Measurements from ENCODE around the gene APRT. TPM values are rescaled to one million over a fixed set of nuclear protein-coding genes. Genes with fewer than 3 reads are reported as not detected.

The APRT gene
- polyA plus RNA-seq, 1 experiment: 152 TPM

GRCh38 chr16:88856828-88857727, 45.4 kb upstream of the APRT start, which contains the start of the genes GALNS and TRAPPC2L:
Gene GALNS (minus strand): TSS chr16:88856947. CDS start chr16:88856877, 70 bp downstream.
Gene TRAPPC2L (plus strand): TSS chr16:88857127. CDS start chr16:88857151, 24 bp downstream.
- ChIA-PET POLR2A (no interaction called here), CTCF (interaction anchor here (0.6 to 2.6 kb wide), 18 partner anchors 9 to 311 kb away, joined by 3 to 12 read pairs (median 4); partner anchors contain the start of genes APRT and PABPN1L)
- Histone ChIP-seq H3K36me3 (ENCODE audit: control insufficient read depth, insufficient read depth, low read length) (peaks cover 11% of the 10 kb centered on the region), H3K4me3 (ENCODE audit: low read depth, low read length) (peak within 1 kb of the TSS; percentile 96), H3K27me3 (ENCODE audit: control insufficient read depth, insufficient read depth, low read length) (no peaks in the 10 kb centered on the region)
- peak; percentile 46 for DNase-seq (ENCODE audit: low read depth)
- TF ChIP-seq CTCF (IDR thresholded peaks at IDR 0.05; ENCODE audit: insufficient read depth, low read depth, low read length): no peak

- peak overlapping the region; percentile 96 for H3K4me3 ChIP-seq (ENCODE audit: low read depth, low read length)
- H3K36me3 ChIP-seq (ENCODE audit: control insufficient read depth, insufficient read depth, low read length): peaks cover 9% of the 10 kb centered on the region
- POLR2A ChIA-PET: no interaction called here
- DNase-seq (ENCODE audit: low read depth): no peak
- CTCF ChIA-PET: interaction anchor here (0.9 to 2.6 kb wide), 4 partner anchors 31 to 119 kb away, joined by 4 to 12 read pairs (median 8); partner anchors contain the start of gene APRT
- TF ChIP-seq CTCF (IDR thresholded peaks at IDR 0.05; ENCODE audit: insufficient read depth, low read depth, low read length): no peak
- H3K27me3 ChIP-seq (ENCODE audit: control insufficient read depth, insufficient read depth, low read length): no peaks in the 10 kb centered on the region
These were observed 44.5 kb upstream of the APRT start for GRCh38 chr16:88856122-88856827.

GRCh38 chr16:88855736-88856121, 44.0 kb upstream of the APRT start:
- Histone ChIP-seq H3K36me3 (ENCODE audit: control insufficient read depth, insufficient read depth, low read length) (peaks cover 8% of the 10 kb centered on the region), H3K27me3 (ENCODE audit: control insufficient read depth, insufficient read depth, low read length) (no peaks in the 10 kb centered on the region), H3K4me3 (ENCODE audit: low read depth, low read length) (peak overlapping the region; percentile 96)
- no peak for DNase-seq (ENCODE audit: low read depth)
- CTCF ChIA-PET: no interaction called here
- POLR2A ChIA-PET: no interaction called here
- no peak for TF ChIP-seq CTCF (IDR thresholded peaks at IDR 0.05; ENCODE audit: insufficient read depth, low read depth, low read length)

- ChIA-PET POLR2A (no interaction called here), CTCF (no interaction called here)
- no peak overlapping the region for H3K4me3 ChIP-seq (ENCODE audit: low read depth, low read length)
These were observed 43.4 kb upstream of the APRT start for GRCh38 chr16:88855176-88855575.

More at GRCh38 chr16:88855176-88855575, 43.4 kb upstream of the APRT start:
- no peaks in the 10 kb centered on the region for H3K27me3 ChIP-seq (ENCODE audit: control insufficient read depth, insufficient read depth, low read length)
- peaks cover 6% of the 10 kb centered on the region; the same call in 1 of the 2 replicates for H3K36me3 ChIP-seq (ENCODE audit: control insufficient read depth, insufficient read depth, low read length)
- no peak for TF ChIP-seq CTCF (IDR thresholded peaks at IDR 0.05; ENCODE audit: insufficient read depth, low read depth, low read length)
- no peak for DNase-seq (ENCODE audit: low read depth)

All from BJ (cell line).